OCI-LY3 (cell line): ENCODE results near the gene CTPS2.

Experiments
- CTCF ChIP-seq: fragments of 200-600, 300-600 bp; sonication (generic); IDR thresholded peaks from 2 replicates; pipeline ENCODE4 v1.5.1; 2014; ENCODE audit warnings: antibody characterized with exemption, low read length, low read depth
- EZH2phosphoT487 ChIP-seq: fragments of 200-600 bp; shearing (Covaris generic); IDR thresholded peaks from 2 replicates; pipeline ENCODE4 v1.6.1; 2018; ENCODE audit warnings: antibody characterized with exemption, mixed run types, low read depth

DNA sequence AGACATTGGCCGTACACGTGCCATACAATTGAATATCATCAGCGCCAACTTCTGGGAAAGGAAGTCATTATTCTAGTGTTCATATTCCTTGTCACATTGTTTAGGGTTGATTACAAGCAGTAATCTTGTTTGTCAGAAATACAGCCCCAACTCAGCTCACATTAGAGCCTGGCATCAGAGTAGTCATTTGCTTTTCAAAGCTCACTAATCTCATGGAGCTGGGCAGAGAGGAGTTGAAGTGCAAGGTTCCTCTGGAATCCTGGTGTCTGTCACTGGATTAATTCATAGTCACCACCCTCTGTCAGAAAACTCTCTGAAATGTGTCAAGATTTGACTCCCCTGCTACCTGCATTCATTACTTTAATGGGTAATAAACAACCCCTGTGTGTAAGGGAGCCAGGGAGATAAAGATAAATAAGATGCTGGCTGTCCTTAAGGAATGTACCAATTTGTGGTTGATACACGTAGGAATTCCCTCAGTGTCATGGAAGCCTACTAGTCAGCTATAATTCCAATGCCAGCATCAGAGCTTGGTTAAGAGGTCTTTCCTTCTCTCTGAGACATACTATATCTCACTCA is 106.2 kb downstream of the CTPS2 start:
- TF ChIP-seq CTCF (no peak), EZH2phosphoT487 (no peak)
